ENCODE measurements around the gene DNAH7. TPM values are rescaled to one million over a fixed set of nuclear protein-coding genes. Genes with fewer than 3 reads are reported as not detected.

Gene DNAH7
- total and polyA plus RNA-seq, 2 of the 4 experiments (the other 2 are of a cell fraction) = 0.22 to 0.36 TPM

DNA sequence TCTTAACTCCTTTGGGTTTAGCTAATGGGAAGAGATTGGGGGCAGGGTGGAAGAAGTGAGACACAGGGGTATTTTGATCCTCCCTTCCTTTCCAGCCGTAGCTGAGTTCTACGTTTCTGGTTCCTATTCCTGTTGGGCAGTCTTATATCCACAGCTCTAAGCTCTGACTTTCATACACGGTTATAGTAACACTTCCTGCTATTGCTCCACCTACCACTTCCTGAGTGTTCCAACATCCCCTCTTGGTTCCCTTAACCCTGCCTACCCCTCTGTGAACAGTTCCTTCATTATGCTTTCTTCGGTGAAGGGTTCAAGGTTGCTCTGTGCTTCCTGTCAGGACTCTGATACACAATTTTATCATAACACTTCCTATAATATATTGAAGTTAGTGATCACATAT lies 205.1 kb downstream of the DNAH7 start:
- Histone ChIP-seq H3K4me3 (ENCODE audit: insufficient read depth, low read depth, low read length) (no peak overlapping the region), H3K56ac (ENCODE audit: extremely low read depth, insufficient read depth, low read length) (no peak overlapping the region), H2AK5ac (ENCODE audit: low read depth, low read length) (no peak overlapping the region; the same call in 1 of the 2 replicates), H3K23ac (ENCODE audit: low read depth, low read length) (no peak overlapping the region), H3K27me3 (ENCODE audit: control insufficient read depth, insufficient read depth, low read length) (no peaks in the 10 kb centered on the region), H3K4ac (ENCODE audit: low read depth, low read length) (no peak overlapping the region), H3K4me2 (ENCODE audit: low read depth, low read length) (no peak overlapping the region), H3K14ac (replicated peaks; ENCODE audit: low read depth, low read length) (no peak overlapping the region), H3K18ac (ENCODE audit: low read depth, low read length) (no peak overlapping the region), H3K9ac (ENCODE audit: low read depth, low read length) (no peak overlapping the region), H4K8ac (ENCODE audit: low read depth in 2 of 2, low read length in 2 of 2) (no peak overlapping the region), H3K9me3 (ENCODE audit: control insufficient read depth, insufficient read depth, low read length) (no peaks in the 10 kb centered on the region), H2AK9ac (replicated peaks; ENCODE audit: low read depth, low read length, poor library complexity) (no peak overlapping the region), H2BK5ac (ENCODE audit: low read depth, low read length, poor library complexity, severe bottlenecking) (no peak overlapping the region), H4K91ac (ENCODE audit: insufficient read depth, low read depth, low read length) (no peak overlapping the region), H3K9me1 (ENCODE audit: insufficient read depth, low read length) (no peaks in the 10 kb centered on the region), H4K20me1 (ENCODE audit: insufficient read depth, low read length) (no peaks in the 10 kb centered on the region), H3K36me3 (ENCODE audit: control insufficient read depth, insufficient read depth, low read length) (no peaks in the 10 kb centered on the region), H3K79me1 (ENCODE audit: low read depth in 1 of 2, low read length in 2 of 2) (no peaks in the 10 kb centered on the region), H2BK15ac (ENCODE audit: low read depth, low read length) (peak overlapping the region; percentile 31; the same call in 1 of the 3 replicates), H4K5ac (ENCODE audit: low read depth, low read length) (no peak overlapping the region), H3K4me1 (ENCODE audit: control insufficient read depth, insufficient read depth, low read length) (peaks cover 1% of the 10 kb centered on the region; the same call in 1 of the 2 replicates), H2BK20ac (ENCODE audit: low read depth, low read length) (0 out of 2 replicates have a peak overlapping the region, but pooled peaks have one; percentile 6), H3K27ac (ENCODE audit: insufficient read depth, low read length) (no peak overlapping the region), H2BK120ac (ENCODE audit: low read depth, low read length) (no peak overlapping the region), H2AFZ (replicated peaks; ENCODE audit: low read length, poor library complexity) (peak overlapping the region; percentile 49)
- no TSS peak for BruUV-seq (replicated peaks)
- TF ChIP-seq MAZ (IDR thresholded peaks at IDR 0.05; ENCODE audit: borderline replicate concordance, low read depth, low read length) = no peak
- no peak for TF ChIP-seq RFX5 (IDR thresholded peaks at IDR 0.05; ENCODE audit: low read depth, low read length)
- TF ChIP-seq, protein P1, sequence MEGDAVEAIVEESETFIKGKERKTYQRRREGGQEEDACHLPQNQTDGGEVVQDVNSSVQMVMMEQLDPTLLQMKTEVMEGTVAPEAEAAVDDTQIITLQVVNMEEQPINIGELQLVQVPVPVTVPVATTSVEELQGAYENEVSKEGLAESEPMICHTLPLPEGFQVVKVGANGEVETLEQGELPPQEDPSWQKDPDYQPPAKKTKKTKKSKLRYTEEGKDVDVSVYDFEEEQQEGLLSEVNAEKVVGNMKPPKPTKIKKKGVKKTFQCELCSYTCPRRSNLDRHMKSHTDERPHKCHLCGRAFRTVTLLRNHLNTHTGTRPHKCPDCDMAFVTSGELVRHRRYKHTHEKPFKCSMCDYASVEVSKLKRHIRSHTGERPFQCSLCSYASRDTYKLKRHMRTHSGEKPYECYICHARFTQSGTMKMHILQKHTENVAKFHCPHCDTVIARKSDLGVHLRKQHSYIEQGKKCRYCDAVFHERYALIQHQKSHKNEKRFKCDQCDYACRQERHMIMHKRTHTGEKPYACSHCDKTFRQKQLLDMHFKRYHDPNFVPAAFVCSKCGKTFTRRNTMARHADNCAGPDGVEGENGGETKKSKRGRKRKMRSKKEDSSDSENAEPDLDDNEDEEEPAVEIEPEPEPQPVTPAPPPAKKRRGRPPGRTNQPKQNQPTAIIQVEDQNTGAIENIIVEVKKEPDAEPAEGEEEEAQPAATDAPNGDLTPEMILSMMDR (conservative IDR thresholded peaks at IDR 0.05; ENCODE audit: low read depth, low read length) = no peak
- TF ChIP-seq, protein P2, sequence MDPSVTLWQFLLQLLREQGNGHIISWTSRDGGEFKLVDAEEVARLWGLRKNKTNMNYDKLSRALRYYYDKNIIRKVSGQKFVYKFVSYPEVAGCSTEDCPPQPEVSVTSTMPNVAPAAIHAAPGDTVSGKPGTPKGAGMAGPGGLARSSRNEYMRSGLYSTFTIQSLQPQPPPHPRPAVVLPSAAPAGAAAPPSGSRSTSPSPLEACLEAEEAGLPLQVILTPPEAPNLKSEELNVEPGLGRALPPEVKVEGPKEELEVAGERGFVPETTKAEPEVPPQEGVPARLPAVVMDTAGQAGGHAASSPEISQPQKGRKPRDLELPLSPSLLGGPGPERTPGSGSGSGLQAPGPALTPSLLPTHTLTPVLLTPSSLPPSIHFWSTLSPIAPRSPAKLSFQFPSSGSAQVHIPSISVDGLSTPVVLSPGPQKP (IDR thresholded peaks at IDR 0.05; ENCODE audit: borderline replicate concordance, low read depth, low read length) = no peak
- no peak for TF ChIP-seq RAD21 (IDR thresholded peaks at IDR 0.05; ENCODE audit: low read length)
- TF ChIP-seq NFE2L2 (IDR thresholded peaks at IDR 0.05; ENCODE audit: low read depth, low read length) = no peak
- TF ChIP-seq BHLHE40 (IDR thresholded peaks at IDR 0.05; ENCODE audit: low read depth, low read length) = no peak
- TF ChIP-seq RCOR1 (IDR thresholded peaks at IDR 0.05; ENCODE audit: insufficient replicate concordance, low read length) = no peak
- TF ChIP-seq FOS (IDR thresholded peaks at IDR 0.05; ENCODE audit: low read depth, low read length) = no peak
- TF ChIP-seq CEBPB (IDR thresholded peaks at IDR 0.05; ENCODE audit: low read depth, low read length) = no peak
- TF ChIP-seq, protein P3, sequence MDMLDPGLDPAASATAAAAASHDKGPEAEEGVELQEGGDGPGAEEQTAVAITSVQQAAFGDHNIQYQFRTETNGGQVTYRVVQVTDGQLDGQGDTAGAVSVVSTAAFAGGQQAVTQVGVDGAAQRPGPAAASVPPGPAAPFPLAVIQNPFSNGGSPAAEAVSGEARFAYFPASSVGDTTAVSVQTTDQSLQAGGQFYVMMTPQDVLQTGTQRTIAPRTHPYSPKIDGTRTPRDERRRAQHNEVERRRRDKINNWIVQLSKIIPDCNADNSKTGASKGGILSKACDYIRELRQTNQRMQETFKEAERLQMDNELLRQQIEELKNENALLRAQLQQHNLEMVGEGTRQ (IDR thresholded peaks at IDR 0.05; ENCODE audit: low read depth, low read length) = no peak
- no peak for TF ChIP-seq MXI1 (IDR thresholded peaks at IDR 0.05; ENCODE audit: borderline replicate concordance, low read depth, low read length)
- dilution Hi-C loops (cut with HindIII; ENCODE audit: low sequenced_read_pairs, unreplicated experiment) = no loop called here
- CTCF ChIA-PET = no interaction called here
- ATAC-seq (ENCODE audit: low read depth) (no peak), DNase-seq (no peak)
- POLR2A ChIA-PET (ENCODE audit: unreplicated experiment) = interaction anchor here (0.9 kb wide), 1 partner anchor 20 kb away, joined by 4 read pairs; no protein-coding TSS in a partner anchor
- intact Hi-C loops (cut with micrococcal nuclease) = no loop called here
- WGBS, 2 experiments (ENCODE audit: extremely low coverage in 2 of 2, insufficient read length in 1 of 2) = 68% methylated on average over 3 of the region's 4 CpGs; no CpG with 5 or more reads in 1 of the 2 experiments
- in situ Hi-C loops (cut with MboI; ENCODE audit: low sequenced_read_pairs) = no loop called here

All from IMR-90 (cell line).